ENCODE measurements around the gene LRRC4C.

The LRRC4C gene

GRCh38 chr11:41058138-41058537 lies 401.3 kb downstream of the LRRC4C start:
- Histone ChIP-seq H3K4me3 (ENCODE audit: severe bottlenecking) (no peak overlapping the region), H3K9me3 (ENCODE audit: severe bottlenecking) (no peaks in the 10 kb centered on the region)
- TF ChIP-seq CTCF (IDR thresholded peaks at IDR 0.05; ENCODE audit: poor library complexity, severe bottlenecking), result no peak

GRCh38 chr11:41056892-41057569 lies 402.4 kb downstream of the LRRC4C start:
- ATAC-seq (ENCODE audit: low read depth) (no peak), DNase-seq (ENCODE audit: low spot score) (no peak)

More at GRCh38 chr11:41058138-41058537, 401.3 kb downstream of the LRRC4C start:
- H3K4me1 ChIP-seq (ENCODE audit: insufficient read depth, poor library complexity, severe bottlenecking), result peaks cover 4% of the 10 kb centered on the region
- no peak for ATAC-seq (ENCODE audit: low read depth)
- no peaks in the 10 kb centered on the region for H3K27me3 ChIP-seq (ENCODE audit: insufficient read depth, poor library complexity, severe bottlenecking)
- no peak overlapping the region for H3K27ac ChIP-seq (ENCODE audit: poor library complexity, severe bottlenecking)
- no peaks in the 10 kb centered on the region for H3K36me3 ChIP-seq (ENCODE audit: low read depth)
- no peak for DNase-seq (ENCODE audit: low spot score)

GRCh38 chr11:41053894-41054293 lies 405.6 kb downstream of the LRRC4C start:
- Histone ChIP-seq H3K36me3 (ENCODE audit: low read depth) (no peaks in the 10 kb centered on the region), H3K27ac (ENCODE audit: poor library complexity, severe bottlenecking) (no peak overlapping the region), H3K27me3 (ENCODE audit: insufficient read depth, poor library complexity, severe bottlenecking) (no peaks in the 10 kb centered on the region), H3K9me3 (ENCODE audit: severe bottlenecking) (no peaks in the 10 kb centered on the region), H3K4me3 (ENCODE audit: severe bottlenecking) (no peak overlapping the region), H3K4me1 (ENCODE audit: insufficient read depth, poor library complexity, severe bottlenecking) (peaks cover 4% of the 10 kb centered on the region)
- no peak for TF ChIP-seq CTCF (IDR thresholded peaks at IDR 0.05; ENCODE audit: poor library complexity, severe bottlenecking)
- ATAC-seq (ENCODE audit: low read depth), result peak; percentile 25; the same call in 1 of the 3 replicates
- DNase-seq (ENCODE audit: low spot score), result no peak

More at GRCh38 chr11:41056892-41057569, 402.4 kb downstream of the LRRC4C start:
- H3K27me3 ChIP-seq (ENCODE audit: insufficient read depth, poor library complexity, severe bottlenecking), result no peaks in the 10 kb centered on the region
- H3K36me3 ChIP-seq (ENCODE audit: low read depth), result no peaks in the 10 kb centered on the region
- no peak for TF ChIP-seq CTCF (IDR thresholded peaks at IDR 0.05; ENCODE audit: poor library complexity, severe bottlenecking)
- no peak overlapping the region for H3K4me3 ChIP-seq (ENCODE audit: severe bottlenecking)
- H3K4me1 ChIP-seq (ENCODE audit: insufficient read depth, poor library complexity, severe bottlenecking), result peaks cover 4% of the 10 kb centered on the region
- no peaks in the 10 kb centered on the region for H3K9me3 ChIP-seq (ENCODE audit: severe bottlenecking)
- no peak overlapping the region for H3K27ac ChIP-seq (ENCODE audit: poor library complexity, severe bottlenecking)

- Histone ChIP-seq H3K4me1 (ENCODE audit: insufficient read depth, poor library complexity, severe bottlenecking) (peaks cover 4% of the 10 kb centered on the region), H3K27ac (ENCODE audit: poor library complexity, severe bottlenecking) (peak overlapping the region; percentile 26), H3K4me3 (ENCODE audit: severe bottlenecking) (no peak overlapping the region), H3K36me3 (ENCODE audit: low read depth) (no peaks in the 10 kb centered on the region), H3K27me3 (ENCODE audit: insufficient read depth, poor library complexity, severe bottlenecking) (no peaks in the 10 kb centered on the region), H3K9me3 (ENCODE audit: severe bottlenecking) (no peaks in the 10 kb centered on the region)
- ATAC-seq (ENCODE audit: low read depth) (peak; percentile 79), DNase-seq (ENCODE audit: low spot score) (no peak)
- TF ChIP-seq CTCF (IDR thresholded peaks at IDR 0.05; ENCODE audit: poor library complexity, severe bottlenecking), result no peak
These were observed 407.4 kb downstream of the LRRC4C start for GRCh38 chr11:41051919-41052635.

- peaks cover 4% of the 10 kb centered on the region for H3K4me1 ChIP-seq (ENCODE audit: insufficient read depth, poor library complexity, severe bottlenecking)
- H3K27me3 ChIP-seq (ENCODE audit: insufficient read depth, poor library complexity, severe bottlenecking), result no peaks in the 10 kb centered on the region
- TF ChIP-seq CTCF (IDR thresholded peaks at IDR 0.05; ENCODE audit: poor library complexity, severe bottlenecking), result no peak
- ATAC-seq (ENCODE audit: low read depth) (no peak), DNase-seq (ENCODE audit: low spot score) (no peak)
- no peaks in the 10 kb centered on the region for H3K9me3 ChIP-seq (ENCODE audit: severe bottlenecking)
- no peaks in the 10 kb centered on the region for H3K36me3 ChIP-seq (ENCODE audit: low read depth)
- H3K4me3 ChIP-seq (ENCODE audit: severe bottlenecking), result no peak overlapping the region
- no peak overlapping the region for H3K27ac ChIP-seq (ENCODE audit: poor library complexity, severe bottlenecking)
These were observed 408.7 kb downstream of the LRRC4C start for GRCh38 chr11:41050791-41051190.
